Measurements from ENCODE around the gene ATXN2. TPM values are rescaled to one million over a fixed set of nuclear protein-coding genes. Genes with fewer than 3 reads are reported as not detected.
"Not testable (repeated sequence)": the region's sequence is repeated elsewhere in the genome, so short reads cannot be mapped to it uniquely, and the experiment has no call there.

Gene ATXN2
- total RNA-seq, 1 donor from 2014 or later = 50.0 TPM

- Histone ChIP-seq H3K9me3 (replicated peaks) (no peaks in the 10 kb centered on the region), H3K4me1 (peaks cover 57% of the 10 kb centered on the region), H3K4me3 (no peak overlapping the region), H3K36me3 (no peaks in the 10 kb centered on the region), H3K27ac (replicated peaks) (no peak overlapping the region), H3K27me3 (ENCODE audit: low read depth) (no peaks in the 10 kb centered on the region)
- intact Hi-C loops (cut with micrococcal nuclease) = no loop called here
- TF ChIP-seq CTCF (IDR thresholded peaks at IDR 0.05; ENCODE audit: borderline replicate concordance) = no peak
- no peak for DNase-seq
Measured at GRCh38 chr12:111557271-111558106, 41.6 kb downstream of the ATXN2 start.

GRCh38 chr12:111556676-111557075 is 42.4 kb downstream of the ATXN2 start:
- H3K27ac ChIP-seq (replicated peaks) = no peak overlapping the region
- DNase-seq = no peak

GRCh38 chr12:111555313-111555712 is 43.8 kb downstream of the ATXN2 start:
- H3K27me3 ChIP-seq (ENCODE audit: low read depth); H3K4me3 ChIP-seq; H3K27ac ChIP-seq (replicated peaks); intact Hi-C loops (cut with micrococcal nuclease); DNase-seq; H3K9me3 ChIP-seq (replicated peaks): not testable (repeated sequence)
- Histone ChIP-seq H3K36me3 (peaks cover 16% of the 10 kb centered on the region), H3K4me1 (peaks cover 43% of the 10 kb centered on the region)

More at GRCh38 chr12:111556676-111557075, 42.4 kb downstream of the ATXN2 start:
- TF ChIP-seq CTCF (IDR thresholded peaks at IDR 0.05; ENCODE audit: borderline replicate concordance) = no peak
- Histone ChIP-seq H3K36me3 (peaks cover 6% of the 10 kb centered on the region), H3K27me3 (ENCODE audit: low read depth) (no peaks in the 10 kb centered on the region), H3K4me3 (no peak overlapping the region), H3K4me1 (peaks cover 51% of the 10 kb centered on the region), H3K9me3 (replicated peaks) (no peaks in the 10 kb centered on the region)
- intact Hi-C loops (cut with micrococcal nuclease) = no loop called here

- no peak for DNase-seq
- H3K4me3 ChIP-seq = no peak overlapping the region
- no peak for TF ChIP-seq CTCF (IDR thresholded peaks at IDR 0.05; ENCODE audit: borderline replicate concordance)
- H3K27ac ChIP-seq (replicated peaks) = no peak overlapping the region
- no peaks in the 10 kb centered on the region for H3K27me3 ChIP-seq (ENCODE audit: low read depth)
- peaks cover 70% of the 10 kb centered on the region for H3K36me3 ChIP-seq
- intact Hi-C loops (cut with micrococcal nuclease) = no loop called here
- H3K4me1 ChIP-seq = peaks cover 4% of the 10 kb centered on the region
- no peaks in the 10 kb centered on the region for H3K9me3 ChIP-seq (replicated peaks)
Measured at GRCh38 chr12:111546758-111547383, 52.2 kb downstream of the ATXN2 start.

- no peak for TF ChIP-seq CTCF (IDR thresholded peaks at IDR 0.05; ENCODE audit: borderline replicate concordance)
- Histone ChIP-seq H3K27me3 (ENCODE audit: low read depth) (no peaks in the 10 kb centered on the region), H3K36me3 (peaks cover 64% of the 10 kb centered on the region), H3K9me3 (replicated peaks) (no peaks in the 10 kb centered on the region), H3K4me3 (no peak overlapping the region), H3K4me1 (peaks cover 4% of the 10 kb centered on the region), H3K27ac (replicated peaks) (no peak overlapping the region)
- intact Hi-C loops (cut with micrococcal nuclease) = no loop called here
- no peak for DNase-seq
Measured at GRCh38 chr12:111546171-111546570, 52.9 kb downstream of the ATXN2 start.

- no peak for TF ChIP-seq CTCF (IDR thresholded peaks at IDR 0.05; ENCODE audit: borderline replicate concordance)
- no peaks in the 10 kb centered on the region for H3K27me3 ChIP-seq (ENCODE audit: low read depth)
- intact Hi-C loops (cut with micrococcal nuclease) = no loop called here
- no peak for DNase-seq
- no peaks in the 10 kb centered on the region for H3K9me3 ChIP-seq (replicated peaks)
- H3K27ac ChIP-seq (replicated peaks) = no peak overlapping the region
- H3K4me3 ChIP-seq = no peak overlapping the region
- H3K4me1 ChIP-seq = peaks cover 4% of the 10 kb centered on the region
- H3K36me3 ChIP-seq = peaks cover 58% of the 10 kb centered on the region
Measured at GRCh38 chr12:111544032-111544431, 55.1 kb downstream of the ATXN2 start.

Measured in left ventricle myocardium inferior (tissue), 1 donor.